SKM-1 (cell line): ENCODE measurements around the gene AZU1.
"Not testable (repeated sequence)": the region's sequence is repeated elsewhere in the genome, so short reads cannot be mapped to it uniquely, and the experiment has no call there.

Source experiments
- DNase-seq: peaks from one replicate; lab custom pipeline; 2025; ENCODE audit not compliant: unreplicated experiment; lab: John Stamatoyannopoulos, UW

AZU1 gene

GRCh38 chr19:824885-825284, 2.8 kb upstream of the AZU1 start:
- peak; percentile 63 for DNase-seq

GRCh38 chr19:825897-826644, 1.6 kb upstream of the AZU1 start:
- peak; percentile 56 for DNase-seq

- DNase-seq = no peak
These were observed 325 bp upstream of the AZU1 start for GRCh38 chr19:827314-827709.

GRCh38 chr19:829129-829758, 1.6 kb downstream of the AZU1 start:
- no peak for DNase-seq

GRCh38 chr19:831407-832369, 4.1 kb downstream of the AZU1 start:
- no peak for DNase-seq

- DNase-seq = no peak
These were observed 6.6 kb downstream of the AZU1 start for GRCh38 chr19:834216-834615.

- DNase-seq = no peak
These were observed 7.7 kb downstream of the AZU1 start for GRCh38 chr19:835210-835810.

- DNase-seq = peak; percentile 72
These were observed 13.0 kb downstream of the AZU1 start, which contains the start of gene PRTN3 for GRCh38 chr19:840519-841206. Gene PRTN3, plus strand, starts transcription at chr19:840999. Its CDS starts 10 bp downstream, at chr19:841009.

GRCh38 chr19:842802-843179, 15.2 kb downstream of the AZU1 start:
- not testable (repeated sequence) for DNase-seq

- DNase-seq = no peak
These were observed 15.7 kb downstream of the AZU1 start for GRCh38 chr19:843180-843835.

- no peak for DNase-seq
These were observed 16.4 kb downstream of the AZU1 start for GRCh38 chr19:843836-844545.

GRCh38 chr19:844546-844971, 16.9 kb downstream of the AZU1 start:
- no peak for DNase-seq

GRCh38 chr19:845707-846521, 18.3 kb downstream of the AZU1 start:
- no peak for DNase-seq

GRCh38 chr19:848386-848921, 20.8 kb downstream of the AZU1 start:
- peak; percentile 70 for DNase-seq

- DNase-seq = not testable (repeated sequence)
These were observed 21.6 kb downstream of the AZU1 start for GRCh38 chr19:849195-849594.

GRCh38 chr19:850221-850978, 22.8 kb downstream of the AZU1 start:
- no peak for DNase-seq

GRCh38 chr19:850979-851335, 23.3 kb downstream of the AZU1 start:
- no peak for DNase-seq
